Measurements from ENCODE around the gene SAMM50.

DNA sequence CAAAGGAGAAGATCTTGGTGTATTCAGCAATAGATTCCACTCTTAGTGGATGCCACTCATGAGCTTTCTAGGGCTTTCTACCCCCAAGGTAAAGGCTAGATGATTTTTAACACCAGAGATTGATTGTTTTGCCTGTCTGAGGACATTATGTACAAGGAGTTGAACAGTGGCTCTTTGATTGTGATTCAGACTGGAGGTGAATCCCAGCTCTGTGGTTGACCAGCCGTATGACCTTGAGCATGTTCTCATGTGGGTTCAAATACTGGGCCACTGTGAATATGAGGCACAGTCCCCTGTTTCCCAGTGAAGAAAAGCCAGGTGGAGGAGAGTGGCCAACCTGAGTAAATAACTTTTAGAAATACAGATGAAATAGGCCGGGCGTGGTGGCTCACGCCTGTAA lies 44.9 kb downstream of the SAMM50 start:
- TF ChIP-seq, protein P1, sequence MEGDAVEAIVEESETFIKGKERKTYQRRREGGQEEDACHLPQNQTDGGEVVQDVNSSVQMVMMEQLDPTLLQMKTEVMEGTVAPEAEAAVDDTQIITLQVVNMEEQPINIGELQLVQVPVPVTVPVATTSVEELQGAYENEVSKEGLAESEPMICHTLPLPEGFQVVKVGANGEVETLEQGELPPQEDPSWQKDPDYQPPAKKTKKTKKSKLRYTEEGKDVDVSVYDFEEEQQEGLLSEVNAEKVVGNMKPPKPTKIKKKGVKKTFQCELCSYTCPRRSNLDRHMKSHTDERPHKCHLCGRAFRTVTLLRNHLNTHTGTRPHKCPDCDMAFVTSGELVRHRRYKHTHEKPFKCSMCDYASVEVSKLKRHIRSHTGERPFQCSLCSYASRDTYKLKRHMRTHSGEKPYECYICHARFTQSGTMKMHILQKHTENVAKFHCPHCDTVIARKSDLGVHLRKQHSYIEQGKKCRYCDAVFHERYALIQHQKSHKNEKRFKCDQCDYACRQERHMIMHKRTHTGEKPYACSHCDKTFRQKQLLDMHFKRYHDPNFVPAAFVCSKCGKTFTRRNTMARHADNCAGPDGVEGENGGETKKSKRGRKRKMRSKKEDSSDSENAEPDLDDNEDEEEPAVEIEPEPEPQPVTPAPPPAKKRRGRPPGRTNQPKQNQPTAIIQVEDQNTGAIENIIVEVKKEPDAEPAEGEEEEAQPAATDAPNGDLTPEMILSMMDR (IDR thresholded peaks at IDR 0.05; ENCODE audit: low read depth, low read length, missing input control): no peak
- TF ChIP-seq YY1 (IDR thresholded peaks at IDR 0.05): no peak
- TF ChIP-seq, protein P2, sequence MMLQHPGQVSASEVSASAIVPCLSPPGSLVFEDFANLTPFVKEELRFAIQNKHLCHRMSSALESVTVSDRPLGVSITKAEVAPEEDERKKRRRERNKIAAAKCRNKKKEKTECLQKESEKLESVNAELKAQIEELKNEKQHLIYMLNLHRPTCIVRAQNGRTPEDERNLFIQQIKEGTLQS (IDR thresholded peaks at IDR 0.05): no peak
- TF ChIP-seq, protein P3, sequence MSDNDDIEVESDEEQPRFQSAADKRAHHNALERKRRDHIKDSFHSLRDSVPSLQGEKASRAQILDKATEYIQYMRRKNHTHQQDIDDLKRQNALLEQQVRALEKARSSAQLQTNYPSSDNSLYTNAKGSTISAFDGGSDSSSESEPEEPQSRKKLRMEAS (IDR thresholded peaks at IDR 0.05): no peak
- TF ChIP-seq, protein P4, sequence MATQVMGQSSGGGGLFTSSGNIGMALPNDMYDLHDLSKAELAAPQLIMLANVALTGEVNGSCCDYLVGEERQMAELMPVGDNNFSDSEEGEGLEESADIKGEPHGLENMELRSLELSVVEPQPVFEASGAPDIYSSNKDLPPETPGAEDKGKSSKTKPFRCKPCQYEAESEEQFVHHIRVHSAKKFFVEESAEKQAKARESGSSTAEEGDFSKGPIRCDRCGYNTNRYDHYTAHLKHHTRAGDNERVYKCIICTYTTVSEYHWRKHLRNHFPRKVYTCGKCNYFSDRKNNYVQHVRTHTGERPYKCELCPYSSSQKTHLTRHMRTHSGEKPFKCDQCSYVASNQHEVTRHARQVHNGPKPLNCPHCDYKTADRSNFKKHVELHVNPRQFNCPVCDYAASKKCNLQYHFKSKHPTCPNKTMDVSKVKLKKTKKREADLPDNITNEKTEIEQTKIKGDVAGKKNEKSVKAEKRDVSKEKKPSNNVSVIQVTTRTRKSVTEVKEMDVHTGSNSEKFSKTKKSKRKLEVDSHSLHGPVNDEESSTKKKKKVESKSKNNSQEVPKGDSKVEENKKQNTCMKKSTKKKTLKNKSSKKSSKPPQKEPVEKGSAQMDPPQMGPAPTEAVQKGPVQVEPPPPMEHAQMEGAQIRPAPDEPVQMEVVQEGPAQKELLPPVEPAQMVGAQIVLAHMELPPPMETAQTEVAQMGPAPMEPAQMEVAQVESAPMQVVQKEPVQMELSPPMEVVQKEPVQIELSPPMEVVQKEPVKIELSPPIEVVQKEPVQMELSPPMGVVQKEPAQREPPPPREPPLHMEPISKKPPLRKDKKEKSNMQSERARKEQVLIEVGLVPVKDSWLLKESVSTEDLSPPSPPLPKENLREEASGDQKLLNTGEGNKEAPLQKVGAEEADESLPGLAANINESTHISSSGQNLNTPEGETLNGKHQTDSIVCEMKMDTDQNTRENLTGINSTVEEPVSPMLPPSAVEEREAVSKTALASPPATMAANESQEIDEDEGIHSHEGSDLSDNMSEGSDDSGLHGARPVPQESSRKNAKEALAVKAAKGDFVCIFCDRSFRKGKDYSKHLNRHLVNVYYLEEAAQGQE (IDR thresholded peaks at IDR 0.05): no peak
- TF ChIP-seq EGR1 (IDR thresholded peaks at IDR 0.05; ENCODE audit: low read depth in 2 of 2): no peak
- TF ChIP-seq SP1 (IDR thresholded peaks at IDR 0.05): no peak
- no peak for TF ChIP-seq TAF1 (conservative IDR thresholded peaks at IDR 0.05)

All from liver (tissue), 3 donors.